ENCODE data around the gene RBM39.
"Not testable (repeated sequence)": the region's sequence is repeated elsewhere in the genome, so short reads cannot be mapped to it uniquely, and the experiment has no call there.

The RBM39 gene

GRCh38 chr20:35744492-35744841, 2.4 kb upstream of the RBM39 start:
- DNase-seq = not testable (repeated sequence)

DNA sequence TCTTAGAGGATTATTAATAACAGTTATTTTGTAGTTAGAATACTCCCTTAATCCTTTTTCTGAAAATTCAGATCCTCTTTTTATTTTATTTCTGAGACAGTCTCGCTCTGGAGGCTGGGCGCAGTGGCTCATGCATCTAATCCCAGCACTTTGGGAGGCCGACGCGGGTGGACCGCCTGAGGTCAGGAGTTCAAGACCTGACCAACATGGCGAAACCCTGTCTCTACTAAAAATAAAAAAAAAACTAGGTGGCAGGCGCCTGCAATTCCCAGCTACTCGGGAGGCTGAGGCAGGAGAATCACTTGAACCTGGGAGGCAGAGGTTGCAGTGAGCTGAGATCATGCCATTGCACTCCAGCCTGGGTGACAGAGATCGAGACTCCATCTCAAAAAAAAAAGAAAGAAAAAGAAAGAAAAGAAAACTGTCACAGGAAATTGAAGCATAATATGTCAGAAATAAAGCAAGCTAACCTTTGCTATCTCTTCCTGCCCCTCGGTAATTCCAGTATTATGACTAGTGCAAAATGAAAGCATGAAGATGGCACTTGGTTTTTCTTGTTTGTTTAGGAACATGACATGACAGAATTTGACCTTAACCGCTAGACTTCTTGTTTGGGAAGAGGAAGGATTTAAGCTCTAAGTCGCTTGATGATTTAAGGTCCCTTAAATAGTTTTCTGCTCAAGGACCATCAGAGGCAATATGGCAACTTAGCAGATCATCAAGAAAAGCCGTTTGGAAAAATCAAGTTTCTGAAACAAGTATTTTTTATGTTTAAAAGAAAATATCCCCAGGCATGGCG, 1.8 kb upstream of the RBM39 start:
- DNase-seq = no peak

DNA sequence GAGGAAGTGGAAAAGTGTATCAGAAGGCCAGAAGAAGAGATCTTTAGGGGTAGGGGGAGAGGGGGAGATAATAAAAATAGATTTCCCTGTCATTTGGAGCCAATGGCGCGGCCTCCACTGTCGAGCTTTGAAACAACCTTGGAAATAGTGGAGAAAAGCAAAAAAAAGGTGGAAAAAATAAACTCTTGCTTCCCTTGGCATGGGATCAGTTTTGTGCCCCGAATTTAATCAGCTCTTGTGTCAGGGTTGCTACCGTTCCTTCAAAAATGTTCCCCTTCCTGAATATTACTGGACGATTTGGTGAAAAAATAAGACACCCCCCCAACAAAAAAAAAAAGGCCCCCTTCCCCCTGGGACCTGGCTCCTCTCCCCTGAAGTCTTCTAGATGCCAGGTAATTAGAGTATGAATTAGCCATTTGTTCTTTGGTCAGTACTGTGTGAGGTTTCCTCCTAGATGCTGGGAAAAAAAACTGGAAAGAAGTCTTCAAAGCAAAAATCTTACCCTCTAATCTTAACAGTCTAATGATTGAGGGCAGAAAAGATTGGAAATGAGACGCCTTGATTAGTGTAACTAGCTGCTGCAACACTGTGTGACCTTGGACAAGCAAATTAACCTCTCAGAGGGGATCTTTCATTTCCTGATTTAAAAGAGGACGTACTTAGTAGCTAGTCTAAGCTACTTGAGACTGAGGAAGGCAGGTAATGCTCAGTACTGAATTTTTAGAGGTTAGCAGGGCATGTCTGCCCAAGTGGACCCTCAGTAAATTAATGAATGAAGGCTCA, 872 bp upstream of the RBM39 start:
- DNase-seq = no peak

DNA sequence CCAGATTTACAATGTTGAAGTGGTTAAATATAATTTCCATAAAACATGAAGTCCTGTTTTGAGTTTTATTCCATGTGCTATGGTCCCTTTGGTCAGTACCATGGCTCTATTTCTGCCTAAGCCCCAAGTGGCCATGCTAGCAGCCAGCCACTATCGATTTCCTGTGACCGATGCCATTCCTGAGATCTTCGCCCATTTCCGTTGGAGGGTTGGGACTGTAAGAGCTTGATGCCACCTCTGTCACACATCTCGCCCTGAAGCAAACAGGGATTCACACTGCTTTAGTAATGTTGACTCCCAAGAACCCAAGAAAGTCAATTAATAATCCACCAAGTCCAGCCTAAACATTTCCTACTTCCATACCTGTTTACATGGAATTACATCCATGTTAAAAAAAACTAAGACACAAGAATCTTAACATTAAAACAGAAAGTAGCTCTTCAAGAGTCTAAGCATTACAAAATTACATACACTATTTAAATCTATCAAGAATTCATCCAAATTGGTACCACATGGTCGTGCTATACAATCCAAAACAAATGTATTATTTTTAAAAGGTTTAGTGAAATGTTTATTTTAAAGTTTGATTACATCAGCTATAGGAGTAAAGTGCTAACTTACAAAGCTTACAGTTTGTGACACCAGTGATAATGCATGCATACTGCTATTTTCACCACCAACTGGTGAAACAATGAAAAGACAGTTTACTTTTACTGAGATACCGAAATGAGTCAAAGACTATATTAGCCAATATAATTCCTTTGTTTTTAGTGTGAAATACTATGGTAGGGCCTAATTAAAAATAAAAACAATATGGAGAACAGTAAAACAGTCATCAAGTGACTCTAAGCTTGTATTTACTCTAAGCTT, 2.5 kb downstream of the RBM39 start:
- no peak for DNase-seq

- no peak for DNase-seq
Measured at GRCh38 chr20:35738410-35739179, 3.5 kb downstream of the RBM39 start.

DNA sequence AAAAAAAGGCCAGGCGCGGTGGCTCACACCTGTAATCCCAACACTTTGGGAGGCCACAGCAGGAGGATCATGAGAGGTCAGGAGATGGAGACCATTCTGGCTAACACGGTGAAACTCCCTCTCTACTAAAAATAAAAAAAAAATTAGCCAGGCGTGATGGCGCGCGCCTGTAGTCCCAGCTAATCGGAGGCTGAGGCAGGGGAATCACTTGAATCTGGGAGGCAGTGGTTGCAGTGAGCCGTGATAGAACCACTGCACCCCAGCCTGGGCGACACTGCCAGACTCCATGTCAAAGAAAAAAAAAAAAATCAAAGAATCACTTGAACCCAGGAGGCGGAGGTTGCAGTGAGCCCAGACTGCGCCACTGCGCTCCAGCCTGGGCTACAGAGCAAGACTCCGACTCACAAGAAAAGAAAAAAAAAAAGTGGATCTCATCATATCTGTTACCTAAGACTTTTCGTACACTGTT, 4.2 kb downstream of the RBM39 start:
- DNase-seq = no peak

- no peak for DNase-seq
Measured at GRCh38 chr20:35735826-35736470, 6.1 kb downstream of the RBM39 start.

GRCh38 chr20:35734777-35735649, 7.0 kb downstream of the RBM39 start:
- DNase-seq = no peak

DNA sequence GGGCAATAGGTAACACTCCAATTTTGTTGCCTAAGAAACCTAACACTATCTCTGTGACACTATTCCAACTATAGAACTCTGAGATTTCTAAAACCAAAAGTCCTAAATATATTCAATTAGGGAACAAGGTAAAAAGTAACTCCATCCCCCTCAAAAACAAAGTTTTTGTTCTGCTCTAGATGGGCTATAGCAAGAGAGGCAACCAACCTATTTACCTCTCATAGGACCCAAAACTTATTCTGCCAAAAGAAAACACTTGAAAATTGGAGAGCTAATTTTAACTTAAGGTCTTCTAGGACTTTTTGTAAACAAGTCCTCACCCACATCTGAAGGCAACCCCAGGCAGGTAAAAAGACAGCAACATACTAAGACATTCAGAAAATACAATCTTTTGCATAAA, 7.7 kb downstream of the RBM39 start:
- DNase-seq = no peak

GRCh38 chr20:35732644-35732982, 9.4 kb downstream of the RBM39 start:
- DNase-seq = no peak

GRCh38 chr20:35731862-35732643, 10.0 kb downstream of the RBM39 start:
- no peak for DNase-seq

GRCh38 chr20:35731469-35731788, 10.6 kb downstream of the RBM39 start:
- DNase-seq = no peak

GRCh38 chr20:35730583-35731468, 11.2 kb downstream of the RBM39 start:
- no peak for DNase-seq

DNA sequence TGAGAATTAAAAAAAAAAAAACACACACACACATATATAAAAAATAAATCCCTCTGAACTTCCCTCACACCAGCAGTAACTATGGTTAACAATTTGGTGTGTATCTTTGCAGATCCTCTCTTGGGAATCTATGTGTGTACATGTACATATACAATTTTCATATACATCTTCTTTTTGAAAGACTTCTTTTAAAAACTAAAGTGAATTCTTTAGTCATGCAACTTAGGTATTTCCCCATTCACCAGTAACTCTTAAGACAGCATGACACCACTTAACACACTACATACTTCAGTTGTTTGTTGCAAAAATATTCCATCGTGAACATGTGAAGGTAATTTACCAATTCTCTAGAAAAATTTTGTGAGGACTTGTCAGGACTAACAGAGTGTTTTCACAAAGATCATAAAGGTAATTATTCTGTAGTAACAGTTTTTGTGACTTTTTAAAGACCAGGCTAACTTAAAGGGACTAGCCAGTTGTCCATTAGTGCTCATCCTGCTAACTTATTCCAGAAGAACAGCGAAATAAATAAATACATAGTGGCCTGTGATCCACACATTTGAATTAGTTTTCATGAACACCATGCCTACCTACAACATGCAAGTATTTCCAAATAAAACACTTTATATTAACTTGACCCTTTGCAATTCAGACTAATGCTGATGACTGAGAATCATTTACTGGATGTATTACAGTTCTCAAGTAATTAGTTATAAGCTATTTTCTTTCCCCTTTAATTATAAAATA, 12.1 kb downstream of the RBM39 start:
- no peak for DNase-seq

GRCh38 chr20:35729283-35729807, 12.7 kb downstream of the RBM39 start:
- DNase-seq = no peak

DNA sequence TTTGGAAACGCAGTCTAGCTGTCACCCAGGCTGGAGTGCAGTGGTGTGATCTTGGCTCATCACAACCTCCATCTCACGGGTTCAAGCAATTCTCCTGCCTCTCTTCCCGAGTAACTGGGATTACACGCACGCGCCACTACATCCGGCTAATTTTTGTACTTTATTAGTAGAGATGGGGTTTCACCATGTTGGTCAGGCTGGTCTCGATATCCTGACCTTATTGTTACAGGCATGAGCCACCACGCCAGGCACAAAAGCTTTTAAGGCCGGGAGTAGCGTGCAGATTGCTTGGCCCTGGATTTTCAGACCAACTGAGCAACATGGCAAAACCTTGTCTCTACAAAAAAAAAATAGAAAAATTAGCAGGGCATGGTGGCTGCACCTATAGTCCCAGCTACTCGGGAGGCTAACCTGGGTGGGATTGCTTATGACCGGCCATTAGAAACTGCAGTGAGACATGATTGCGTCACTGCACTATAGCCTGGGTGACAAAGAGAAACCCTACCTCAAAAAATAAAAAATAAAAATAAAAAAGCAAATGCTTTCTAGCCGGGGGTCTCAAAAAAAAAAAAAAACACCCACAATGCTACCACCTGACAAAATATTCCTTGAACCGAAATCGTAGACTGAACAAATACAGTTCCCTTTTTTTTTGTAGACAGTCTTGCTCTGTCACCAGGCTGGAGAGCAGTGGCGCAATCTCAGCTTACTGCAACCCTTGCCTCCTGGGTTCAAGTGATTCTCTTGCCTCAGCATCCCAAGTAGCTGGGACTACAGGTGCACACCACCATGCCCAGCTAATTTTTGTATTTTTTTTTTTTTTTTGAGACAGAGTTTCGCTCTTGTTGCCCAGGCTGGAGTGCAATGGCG, 15.0 kb downstream of the RBM39 start:
- no peak for DNase-seq
